H9 (cell line): ENCODE measurements around the gene SF3B3. TPM values are rescaled to one million over a fixed set of nuclear protein-coding genes. Genes with fewer than 3 reads are reported as not detected.

ENCODE experiments used
- DNase-seq: peaks from one replicate; pipeline ENCODE4 v3.0.0-alpha.2; 2017
- H2AFZ ChIP-seq: one replicate; pipeline ENCODE4 v1.6.1; 2013; ENCODE audit warnings: mild to moderate bottlenecking, low read length, control low read depth, moderate library complexity
- H2AK5ac ChIP-seq: 2 replicates; pipeline ENCODE4 v1.6.1; 2013; ENCODE audit warnings: low read length, control low read depth, mixed read lengths; ENCODE audit not compliant: insufficient read length
- H2BK120ac ChIP-seq: one replicate; pipeline ENCODE4 v1.6.1; 2013; ENCODE audit warnings: low read depth, mild to moderate bottlenecking, low read length, control low read depth, inconsistent platforms; ENCODE audit not compliant: poor library complexity, severe bottlenecking
- H2BK12ac ChIP-seq: 2 replicates; pipeline ENCODE4 v1.6.1; 2013; ENCODE audit warnings: low read length, control low read depth, mixed read lengths, low read depth; ENCODE audit not compliant: insufficient read length
- H2BK15ac ChIP-seq: 2 replicates; pipeline ENCODE4 v1.6.1; 2013; ENCODE audit warnings: low read depth, low read length, control low read depth
- H2BK20ac ChIP-seq: one replicate; pipeline ENCODE4 v1.6.1; 2013; ENCODE audit warnings: low read depth, mild to moderate bottlenecking, low read length, control low read depth, inconsistent platforms; ENCODE audit not compliant: poor library complexity, severe bottlenecking
- H2BK5ac ChIP-seq: 2 replicates; pipeline ENCODE4 v1.6.1; 2013; ENCODE audit warnings: low read length, control low read depth, mixed read lengths; ENCODE audit not compliant: insufficient read length
- H3K14ac ChIP-seq: 2 replicates; pipeline ENCODE4 v1.6.1; 2013; ENCODE audit warnings: low read length, control low read depth; ENCODE audit not compliant: insufficient read depth
- H3K18ac ChIP-seq: 2 replicates; pipeline ENCODE4 v1.6.1; 2013; ENCODE audit warnings: low read depth, mild to moderate bottlenecking, mixed read lengths, low read length, control low read depth; ENCODE audit not compliant: insufficient read length
- H3K23ac ChIP-seq: 2 replicates; pipeline ENCODE4 v1.6.1; 2013; ENCODE audit warnings: low read length, control low read depth, mixed read lengths, low read depth; ENCODE audit not compliant: insufficient read length
- H3K23me2 ChIP-seq: 2 replicates; pipeline ENCODE4 v1.6.1; 2013; ENCODE audit warnings: low read depth, mild to moderate bottlenecking, mixed read lengths, low read length, control low read depth; ENCODE audit not compliant: insufficient read length, poor library complexity, severe bottlenecking
- H3K27ac ChIP-seq: 2 replicates; pipeline ENCODE4 v1.5.1; 2013; ENCODE audit warnings: low read length, control low read depth, mixed read lengths, low read depth; ENCODE audit not compliant: insufficient read length
- H3K27me3 ChIP-seq: 2 replicates; pipeline ENCODE4 v1.6.1; 2013; ENCODE audit warnings: low read length, control low read depth, inconsistent platforms; ENCODE audit not compliant: insufficient read depth
- H3K4ac ChIP-seq: 2 replicates; pipeline ENCODE4 v1.6.1; 2013; ENCODE audit warnings: low read depth, mild to moderate bottlenecking, control low read depth, inconsistent platforms, low read length, moderate library complexity
- H3K4me1 ChIP-seq: 2 replicates; pipeline ENCODE4 v1.6.1; 2013; ENCODE audit warnings: low read length, control low read depth, inconsistent platforms; ENCODE audit not compliant: insufficient read depth
- H3K4me2 ChIP-seq: 2 replicates; pipeline ENCODE4 v1.6.1; 2013; ENCODE audit warnings: low read length, control low read depth, mixed read lengths; ENCODE audit not compliant: insufficient read length, insufficient read depth
- H3K56ac ChIP-seq: 2 replicates; pipeline ENCODE4 v1.6.1; 2013; ENCODE audit warnings: low read depth, mild to moderate bottlenecking, mixed read lengths, low read length, control low read depth; ENCODE audit not compliant: insufficient read length
- H3K79me1 ChIP-seq: 2 replicates; pipeline ENCODE4 v1.6.1; 2013; ENCODE audit warnings: low read depth, mild to moderate bottlenecking, moderate library complexity, low read length, control low read depth, inconsistent platforms; ENCODE audit not compliant: insufficient read depth, poor library complexity, severe bottlenecking
- H3K79me2 ChIP-seq: 2 replicates; pipeline ENCODE4 v1.6.1; 2013; ENCODE audit warnings: low read length, control low read depth, inconsistent platforms; ENCODE audit not compliant: insufficient read depth
- H3K9ac ChIP-seq: 2 replicates; pipeline ENCODE4 v1.6.1; 2013; ENCODE audit warnings: low read length, control low read depth, mixed read lengths; ENCODE audit not compliant: insufficient read length; ENCODE audit errors: extremely low read depth
- H3K9me3 ChIP-seq: one replicate; pipeline ENCODE4 v1.6.1; 2013; ENCODE audit warnings: low read depth, low read length, inconsistent platforms; ENCODE audit not compliant: control insufficient read depth
- H3T11ph ChIP-seq: one replicate; pipeline ENCODE4 v1.6.1; 2013; ENCODE audit warnings: mild to moderate bottlenecking, low read length, control low read depth, inconsistent platforms
- H4K20me1 ChIP-seq: one replicate; pipeline ENCODE4 v1.6.1; 2013; ENCODE audit not compliant: control insufficient read depth, insufficient read length, insufficient read depth
- H4K5ac ChIP-seq: 2 replicates; pipeline ENCODE4 v1.6.1; 2013; ENCODE audit warnings: low read depth, mild to moderate bottlenecking, mixed read lengths, low read length, control low read depth; ENCODE audit not compliant: insufficient read length
- H4K8ac ChIP-seq: replicated peaks from 2 replicates; pipeline ENCODE4 v1.6.1; 2013; ENCODE audit warnings: low read length, control low read depth, mixed read lengths, low read depth; ENCODE audit not compliant: insufficient read length
- H4K91ac ChIP-seq: 2 replicates; pipeline ENCODE4 v1.6.1; 2013; ENCODE audit warnings: low read depth, mild to moderate bottlenecking, moderate library complexity, mixed read lengths, low read length, control low read depth; ENCODE audit not compliant: insufficient read length
- H3K27ac Mint-ChIP-seq, 3 experiments: 2 replicates in 2 of 3; 3 replicates in 1 of 3; pipeline ENCODE4 v1.8.0; 2020 to 2021; ENCODE audit warnings: mixed read lengths in 3 of 3, mild to moderate bottlenecking in 1 of 3, moderate library complexity in 1 of 3
- H3K27me3 Mint-ChIP-seq: 2 replicates; pipeline ENCODE4 v1.8.0; 2021; ENCODE audit warnings: low read depth, mild to moderate bottlenecking, moderate library complexity, mixed read lengths
- H3K36me3 Mint-ChIP-seq, 3 experiments: 2 replicates in 2 of 3; 3 replicates in 1 of 3; pipeline ENCODE4 v1.8.0; 2020 to 2021; ENCODE audit warnings: low read depth in 3 of 3, mixed read lengths in 3 of 3; ENCODE audit not compliant: insufficient read depth in 1 of 3
- H3K4me1 Mint-ChIP-seq, 2 experiments: 2 replicates each; pipeline ENCODE4 v1.8.0; 2020; ENCODE audit warnings: mixed read lengths in 2 of 2
- H3K4me3 Mint-ChIP-seq, 2 experiments: 2 replicates in 1 of 2; 3 replicates in 1 of 2; pipeline ENCODE4 v1.8.0; 2020 to 2021; ENCODE audit warnings: mild to moderate bottlenecking in 2 of 2, mixed read lengths in 2 of 2, moderate library complexity in 1 of 2
- H3K9me3 Mint-ChIP-seq, 2 experiments: 2 replicates in 1 of 2; 3 replicates in 1 of 2; pipeline ENCODE4 v1.8.0; 2020; ENCODE audit warnings: mild to moderate bottlenecking in 2 of 2, mixed read lengths in 2 of 2, moderate library complexity in 1 of 2
- WGBS: extraction: QIAGEN DNeasy Blood & Tissue Kit; methylation state at CpG from one replicate; pipeline ENCODE4 v1.1.7; 2013; ENCODE audit warnings: missing lambda C conversion rate, low lambda C conversion rate, mixed read lengths; ENCODE audit not compliant: insufficient read length; ENCODE audit errors: extremely low coverage; 5-methylcytosine and 5-hydroxymethylcytosine counted together
- total RNA-seq: library from RNA; stranded (reverse); gene quantifications from 2 replicates; pipeline ENCODE4 v1.2.1, GENCODE V29; 2021
- TF ChIP-seq, protein P1 (sequence below): fragments of 200-600 bp; sonication (generic); conservative IDR thresholded peaks from 3 replicates; pipeline ENCODE4 v1.8.0; 2021; ENCODE audit warnings: antibody characterized with exemption, mild to moderate bottlenecking

SF3B3 gene
- total RNA-seq, 1 experiment from 2014 or later, result 493 TPM

- Histone ChIP-seq H4K8ac (no peak overlapping the region), H4K5ac (no peak overlapping the region), H3K4me1 (no peaks in the 10 kb centered on the region), H3K14ac (no peak overlapping the region), H3K9me3 (no peaks in the 10 kb centered on the region), H2AK5ac (no peak overlapping the region), H3K56ac (no peak overlapping the region), H3K27ac (no peak overlapping the region), H2BK120ac (no peak overlapping the region), H4K91ac (no peak overlapping the region), H3K79me1 (no peaks in the 10 kb centered on the region), H3K18ac (no peak overlapping the region), H3K9ac (no peak overlapping the region), H2BK5ac (no peak overlapping the region), H2BK12ac (no peak overlapping the region), H3K4ac (no peak overlapping the region), H3K79me2 (no peaks in the 10 kb centered on the region), H2BK20ac (no peak overlapping the region), H3K27me3 (no peaks in the 10 kb centered on the region), H3K23me2 (no peaks in the 10 kb centered on the region), H4K20me1 (no peaks in the 10 kb centered on the region), H3K4me2 (no peak overlapping the region), H2BK15ac (no peak overlapping the region), H3T11ph (no peak overlapping the region), H3K23ac (no peak overlapping the region), H2AFZ (no peak overlapping the region)
- no peak overlapping the region for H3K27ac Mint-ChIP-seq
- TF ChIP-seq, protein P1, sequence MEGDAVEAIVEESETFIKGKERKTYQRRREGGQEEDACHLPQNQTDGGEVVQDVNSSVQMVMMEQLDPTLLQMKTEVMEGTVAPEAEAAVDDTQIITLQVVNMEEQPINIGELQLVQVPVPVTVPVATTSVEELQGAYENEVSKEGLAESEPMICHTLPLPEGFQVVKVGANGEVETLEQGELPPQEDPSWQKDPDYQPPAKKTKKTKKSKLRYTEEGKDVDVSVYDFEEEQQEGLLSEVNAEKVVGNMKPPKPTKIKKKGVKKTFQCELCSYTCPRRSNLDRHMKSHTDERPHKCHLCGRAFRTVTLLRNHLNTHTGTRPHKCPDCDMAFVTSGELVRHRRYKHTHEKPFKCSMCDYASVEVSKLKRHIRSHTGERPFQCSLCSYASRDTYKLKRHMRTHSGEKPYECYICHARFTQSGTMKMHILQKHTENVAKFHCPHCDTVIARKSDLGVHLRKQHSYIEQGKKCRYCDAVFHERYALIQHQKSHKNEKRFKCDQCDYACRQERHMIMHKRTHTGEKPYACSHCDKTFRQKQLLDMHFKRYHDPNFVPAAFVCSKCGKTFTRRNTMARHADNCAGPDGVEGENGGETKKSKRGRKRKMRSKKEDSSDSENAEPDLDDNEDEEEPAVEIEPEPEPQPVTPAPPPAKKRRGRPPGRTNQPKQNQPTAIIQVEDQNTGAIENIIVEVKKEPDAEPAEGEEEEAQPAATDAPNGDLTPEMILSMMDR, result no peak
- H3K27me3 Mint-ChIP-seq, result no peaks in the 10 kb centered on the region
- H3K4me1 Mint-ChIP-seq, result peaks cover 4 to 8% of the 10 kb centered on the region in 2 experiments; a peak in 3 of 4 replicates
- peaks cover 5 to 38% (median 33%) of the 10 kb centered on the region in 3 experiments; a peak in 6 of 7 replicates for H3K36me3 Mint-ChIP-seq
- DNase-seq, result no peak
- no peaks in the 10 kb centered on the region for H3K9me3 Mint-ChIP-seq
- H3K4me3 Mint-ChIP-seq, result no peak overlapping the region
- WGBS, result no CpG with 5 or more reads among the region's 5 CpGs
Observed at GRCh38 chr16:70483426-70483825, 40.2 kb upstream of the SF3B3 start.
